Ovary (tissue), 9 donors: ENCODE results near the gene TAS1R1. TPM values are rescaled to one million over a fixed set of nuclear protein-coding genes. Genes with fewer than 3 reads are reported as not detected.

ENCODE experiments used
- DNase-seq, 5 donors: peaks; one replicate each; pipeline ENCODE4 v3.0.0-alpha.2; 2019 to 2020
- H3K27ac ChIP-seq, 2 donors: fragments of 200-600 bp; one replicate each; pipeline versions ENCODE4 v1.5.1 to v1.8.0; 2019 to 2022
- H3K27me3 ChIP-seq: fragments of 200-600 bp; one replicate; pipeline ENCODE4 v1.8.0; 2022
- H3K36me3 ChIP-seq: fragments of 200-600 bp; sonication (generic); one replicate; pipeline ENCODE4 v1.5.1; 2019
- H3K4me1 ChIP-seq: one replicate; pipeline ENCODE4 v1.8.1; 2013; ENCODE audit warnings: mild to moderate bottlenecking, moderate library complexity; ENCODE audit not compliant: insufficient read depth
- H3K4me3 ChIP-seq: fragments of 200-600 bp; sonication (generic); one replicate; pipeline ENCODE4 v1.5.1; 2017
- H3K9me3 ChIP-seq, 2 donors: fragments of 200-600 bp in 1 of 2; sonication (generic) in 1 of 2; one replicate each; pipeline versions ENCODE4 v1.5.1 to v1.8.1; 2013 to 2019; ENCODE audit warnings: mild to moderate bottlenecking in 1 of 2, moderate library complexity in 1 of 2
- EP300 ChIP-seq: sonication (generic); formaldehyde crosslinking; IDR thresholded peaks from one replicate; pipeline ENCODE4 v1.6.1; 2017; ENCODE audit warnings: antibody characterized with exemption
- POLR2A ChIP-seq: fragments of 450-650 bp; IDR thresholded peaks from one replicate; pipeline ENCODE4 v1.6.1; 2017; ENCODE audit warnings: antibody characterized with exemption, mild to moderate bottlenecking, moderate library complexity
- WGBS, 3 donors: extraction: QIAGEN DNeasy Blood & Tissue Kit in 1 of 3; methylation state at CpG; one replicate each; pipeline versions ENCODE4 v1.1.5 to v1.1.7; 2013 to 2017; 5-methylcytosine and 5-hydroxymethylcytosine counted together
- intact Hi-C, 4 donors: fragments of 100-400 bp; cut with DNase I; formaldehyde crosslinking; loops; one replicate each; pipeline versions ENCODE4 v1.11.0 to v1.15.1; 2022 to 2023
- polyA plus RNA-seq, 2 donors: library from polyadenylated mRNA; stranded (reverse); fragments of 200-250 nt in 1 of 2; fragments of 350-450 nt in 1 of 2; fragmentation: Illumina TruSeq in 1 of 2; extraction: RNeasy Lipid Tissue Mini Kit (QIAGEN cat#74804) in 1 of 2; gene quantifications; one replicate each; pipeline ENCODE4 v1.2.3, GENCODE V29; 2013 to 2014
- total RNA-seq, 7 donors: library from RNA; depleted of rRNA in 2 of 7; stranded (reverse); fragments of >200 nt in 2 of 7; fragmentation: NEBNext Ultra II Directional in 3 of 7; extraction: Animal tissue kit (Norgen Biotek cat#: 25700) in 3 of 7; gene quantifications; one replicate each; pipeline versions ENCODE4 v1.1.0 to v1.2.4, GENCODE V29; 2016 to 2023
- TF ChIP-seq, protein P1 (sequence below), 3 donors: fragments of 450-650 bp in 2 of 3; fragments of 200-600 bp in 1 of 3; IDR thresholded peaks; one replicate each; pipeline versions ENCODE4 v1.5.1 to v1.8.0; 2016 to 2022; ENCODE audit warnings: antibody characterized with exemption in 3 of 3, mild to moderate bottlenecking in 1 of 3
- donor health status: DM: no; HTN: no; CAD: no; lungs with moderate emphysema.
- donor health status: DM: no; HTN: no; CAD: no.
- donor health status: Bipolar disorder and iron deficiency.
- donor health status: DM: yes; HTN: yes; CAD: no.
- donor health status: DM: no; HTN: no; CAD: no.
- donor health status: DM: yes; HTN: yes; CAD: no.

The TAS1R1 gene
- total and polyA plus RNA-seq, 9 donors = 0.20 to 0.74 (median 0.33) TPM; not detected in 3

DNA sequence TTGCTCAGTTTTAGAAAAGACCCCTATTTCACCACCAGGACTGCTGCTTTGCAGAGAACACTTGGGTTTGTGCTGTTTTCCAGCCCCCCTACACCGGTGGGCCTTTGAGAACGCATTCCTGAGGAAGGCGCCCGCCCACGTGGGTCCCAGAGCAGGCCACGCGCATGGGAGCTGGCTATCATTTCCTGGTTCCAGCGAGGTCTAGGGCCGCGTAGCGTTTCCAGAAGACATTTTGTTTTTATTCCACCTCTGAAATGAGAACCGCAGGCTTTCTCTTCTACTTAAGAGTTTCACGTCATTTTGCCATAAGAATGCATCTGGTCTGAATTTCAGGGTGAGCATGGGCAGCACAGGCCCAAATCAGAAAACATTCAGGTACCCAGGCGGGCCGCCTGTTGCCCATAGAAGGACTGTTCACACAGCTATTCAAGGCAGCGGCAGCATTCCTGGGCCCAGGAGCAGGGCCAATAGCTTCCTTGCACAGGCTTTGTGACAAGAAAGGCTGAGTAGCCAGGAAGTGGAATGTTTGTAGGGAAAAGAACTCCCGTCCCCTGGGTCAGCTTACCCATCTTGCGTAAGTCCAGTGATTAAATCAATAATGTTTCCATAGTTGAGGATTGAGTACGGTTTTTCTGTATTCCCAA is 48.9 kb downstream of the TAS1R1 start:
- H3K36me3 ChIP-seq = no peaks in the 10 kb centered on the region
- 3 to 7% (median 5%) methylated on average over 19 of the region's 19 CpGs for WGBS, 3 donors
- peak overlapping the region; percentile 45 for H3K4me3 ChIP-seq
- intact Hi-C loops = no loop called here
- H3K27me3 ChIP-seq = no peaks in the 10 kb centered on the region
- peak overlapping the region; percentile 98 to 99 for H3K27ac ChIP-seq
- H3K9me3 ChIP-seq = no peaks in the 10 kb centered on the region
- peak; percentile 76 to 84 (median 79) for DNase-seq
- peaks cover 8% of the 10 kb centered on the region for H3K4me1 ChIP-seq
- TF ChIP-seq, protein P1, sequence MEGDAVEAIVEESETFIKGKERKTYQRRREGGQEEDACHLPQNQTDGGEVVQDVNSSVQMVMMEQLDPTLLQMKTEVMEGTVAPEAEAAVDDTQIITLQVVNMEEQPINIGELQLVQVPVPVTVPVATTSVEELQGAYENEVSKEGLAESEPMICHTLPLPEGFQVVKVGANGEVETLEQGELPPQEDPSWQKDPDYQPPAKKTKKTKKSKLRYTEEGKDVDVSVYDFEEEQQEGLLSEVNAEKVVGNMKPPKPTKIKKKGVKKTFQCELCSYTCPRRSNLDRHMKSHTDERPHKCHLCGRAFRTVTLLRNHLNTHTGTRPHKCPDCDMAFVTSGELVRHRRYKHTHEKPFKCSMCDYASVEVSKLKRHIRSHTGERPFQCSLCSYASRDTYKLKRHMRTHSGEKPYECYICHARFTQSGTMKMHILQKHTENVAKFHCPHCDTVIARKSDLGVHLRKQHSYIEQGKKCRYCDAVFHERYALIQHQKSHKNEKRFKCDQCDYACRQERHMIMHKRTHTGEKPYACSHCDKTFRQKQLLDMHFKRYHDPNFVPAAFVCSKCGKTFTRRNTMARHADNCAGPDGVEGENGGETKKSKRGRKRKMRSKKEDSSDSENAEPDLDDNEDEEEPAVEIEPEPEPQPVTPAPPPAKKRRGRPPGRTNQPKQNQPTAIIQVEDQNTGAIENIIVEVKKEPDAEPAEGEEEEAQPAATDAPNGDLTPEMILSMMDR (IDR thresholded peaks at IDR 0.05) = peak; percentile 6 to 51 (median 38)
- TF ChIP-seq EP300 = no peak

DNA sequence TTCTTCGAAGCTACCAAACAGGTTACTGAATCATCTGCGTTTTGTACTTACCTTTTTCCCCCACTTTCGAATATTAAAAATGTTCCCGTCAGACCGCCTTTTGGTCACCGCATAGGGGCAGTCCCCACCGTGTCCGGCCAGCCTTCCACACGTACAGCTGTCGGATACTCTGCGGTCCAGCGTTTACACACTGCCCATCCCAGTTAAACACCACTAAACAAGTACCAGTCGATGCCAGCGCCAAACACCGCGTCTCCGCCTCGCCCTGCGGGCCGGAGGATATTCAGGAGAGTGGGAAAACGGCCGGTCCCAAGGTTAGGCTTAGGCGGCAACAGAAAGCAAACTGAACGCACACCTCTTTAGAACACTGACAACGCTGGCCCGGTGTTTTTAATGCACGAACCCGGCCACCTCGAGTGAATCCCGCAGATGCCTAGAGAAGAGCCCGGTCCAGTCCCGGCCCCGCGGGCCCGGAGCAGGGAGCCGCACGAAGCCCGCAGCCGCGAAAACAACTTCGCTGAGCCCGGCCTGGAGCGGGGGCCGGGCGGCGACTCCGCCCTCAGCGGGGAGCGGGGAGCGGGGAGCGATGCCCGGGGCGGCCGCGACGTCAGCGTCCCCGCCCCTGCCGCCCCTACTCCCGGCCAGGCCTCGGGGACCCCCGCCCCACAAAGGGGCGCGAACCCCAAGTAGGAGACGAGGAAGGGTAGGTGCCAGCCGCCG is 57.7 kb downstream of the TAS1R1 start:
- no peaks in the 10 kb centered on the region for H3K27me3 ChIP-seq
- no peaks in the 10 kb centered on the region for H3K36me3 ChIP-seq
- DNase-seq = peak in 3 of 5 donors; percentile 50 to 64 (median 63)
- intact Hi-C loops = no loop called here
- 0 to 1% (median 0%) methylated on average over 51 to 67 of the region's 67 CpGs for WGBS, 3 donors
- peak overlapping the region; percentile 58 for H3K4me3 ChIP-seq
- H3K9me3 ChIP-seq = no peaks in the 10 kb centered on the region
- TF ChIP-seq POLR2A = peak; percentile 45
- TF ChIP-seq, protein P1 (IDR thresholded peaks at IDR 0.05) = no peak
- no peak for TF ChIP-seq EP300
- H3K4me1 ChIP-seq = peaks cover 6% of the 10 kb centered on the region
- peak overlapping the region; percentile 82 to 98 for H3K27ac ChIP-seq

DNA sequence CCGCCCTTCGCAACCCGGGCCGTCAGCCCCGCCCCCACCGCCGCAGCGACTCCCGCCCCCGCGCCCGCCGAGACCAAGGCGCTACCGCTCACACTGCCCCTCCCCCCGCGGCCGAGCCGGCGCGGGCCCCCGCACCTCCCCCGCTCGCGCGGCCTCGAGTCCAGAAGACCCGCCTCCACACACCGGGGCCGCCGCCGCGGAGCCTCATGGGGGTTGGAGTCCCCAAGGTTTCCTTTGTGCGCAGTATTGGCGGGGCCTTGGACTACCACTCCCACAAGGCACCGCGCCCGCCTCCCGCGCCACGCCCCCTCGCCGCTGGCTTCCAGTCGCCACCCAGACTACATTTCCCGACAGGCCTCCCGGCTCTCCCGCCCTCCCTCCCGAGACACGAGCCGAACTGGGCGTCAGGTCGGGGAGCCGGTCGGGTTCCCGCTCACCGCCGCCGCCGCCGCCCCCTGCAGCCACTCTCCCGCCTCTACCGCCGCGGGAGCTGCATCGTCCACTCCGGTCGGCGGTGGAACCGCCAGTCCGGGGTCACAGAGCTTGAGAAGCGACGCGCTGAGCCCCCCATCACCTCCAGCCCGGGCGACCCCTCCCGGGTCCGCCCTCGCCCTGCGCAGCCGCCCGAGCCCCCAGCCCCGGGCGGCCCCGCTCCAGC is 58.4 kb downstream of the TAS1R1 start, which contains the start of gene PHF13:
PHF13 (plus strand) TSS at position 371 of the 658 bp plus-strand sequence. CDS start 336 bp downstream, outside the sequence.
- no peaks in the 10 kb centered on the region for H3K9me3 ChIP-seq
- peak within 1 kb of the TSS; percentile 85 to 98 for H3K27ac ChIP-seq
- peak within 1 kb of the TSS; percentile 99 for H3K4me3 ChIP-seq
- H3K36me3 ChIP-seq = no peaks in the 10 kb centered on the region
- intact Hi-C loops = no loop called here
- peak; percentile 100 for DNase-seq
- peaks cover 6% of the 10 kb centered on the region for H3K4me1 ChIP-seq
- WGBS, 3 donors = 0 to 1% (median 0%) methylated on average over 31 to 84 of the region's 84 CpGs
- no peaks in the 10 kb centered on the region for H3K27me3 ChIP-seq
- TF ChIP-seq POLR2A (peak; percentile 77), EP300 (peak; percentile 68)
- TF ChIP-seq, protein P1 (IDR thresholded peaks at IDR 0.05) = peak in 1 of 3 donors; percentile 20
